HEK293T (cell line): ENCODE data around the gene MASP1.

Source experiments
- ARNT ChIP-seq: fragments of 450-650 bp; IDR thresholded peaks from 2 replicates; pipeline ENCODE4 v1.6.1; 2017; ENCODE audit warnings: mild to moderate bottlenecking
- FOXM1 ChIP-seq: fragments of 450-650 bp; IDR thresholded peaks from 2 replicates; pipeline ENCODE4 v1.6.1; 2017; ENCODE audit warnings: mild to moderate bottlenecking, borderline replicate concordance
- HDGF ChIP-seq: fragments of 450-650 bp; IDR thresholded peaks from 2 replicates; pipeline ENCODE4 v1.6.1; 2017; ENCODE audit warnings: antibody characterized with exemption, borderline replicate concordance
- TARDBP ChIP-seq: fragments of 450-650 bp; IDR thresholded peaks from 2 replicates; pipeline ENCODE4 v1.6.1; 2016
- ZNF384 ChIP-seq: fragments of 450-650 bp; IDR thresholded peaks from 2 replicates; pipeline ENCODE4 v1.6.1; 2016

DNA sequence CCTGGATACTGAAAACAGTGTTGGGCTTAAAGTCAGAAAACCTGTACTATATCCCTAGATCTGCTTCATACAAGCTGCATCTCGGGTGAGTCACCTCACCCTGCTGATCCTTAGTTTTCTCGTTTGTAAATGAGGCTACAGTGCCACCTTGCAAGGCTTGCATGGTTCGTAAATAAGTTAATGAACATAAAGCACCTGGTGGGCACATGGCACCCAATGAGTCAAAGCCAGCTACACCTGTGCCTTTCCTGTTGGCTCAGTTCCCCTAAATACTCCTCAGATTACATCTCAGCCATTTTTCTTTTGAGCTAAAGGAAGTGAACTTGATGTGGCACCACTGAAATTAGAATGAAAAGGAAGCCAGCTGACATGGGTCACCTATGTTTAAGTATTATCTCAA, 67.7 kb downstream of the MASP1 start:
- TF ChIP-seq ARNT (no peak), FOXM1 (no peak), TARDBP (no peak), ZNF384 (no peak), HDGF (no peak)
